PC-3 (cell line): ENCODE measurements around the gene PACSIN2. TPM values are rescaled to one million over a fixed set of nuclear protein-coding genes. Genes with fewer than 3 reads are reported as not detected.

ENCODE experiments used
- ATAC-seq: fragments of 200-7000 bp; cut with Tn5 transposase; 2 replicates; pipeline ENCODE4 v1.9.1; 2020; ENCODE audit warnings: mild to moderate bottlenecking, moderate library complexity
- BruUV-seq: library from RNA; stranded (reverse); fragments of 400-500 nt; replicated peaks from 2 replicates; lab custom pipeline; 2021; lab: Mats Ljungman, UMichigan
- CTCF ChIA-PET: fragments of 300-600 bp; sonication (Branson Sonifier 250); formaldehyde crosslinking; loops from one replicate; lab custom pipeline; 2022; ENCODE audit warnings: antibody characterized with exemption; lab: Charles Lee
- POLR2A ChIA-PET: fragments of 300-600 bp; sonication (Branson Sonifier 250); formaldehyde crosslinking; loops from one replicate; lab custom pipeline; 2022; ENCODE audit warnings: antibody characterized with exemption; ENCODE audit not compliant: unreplicated experiment; lab: Charles Lee
- DNase-seq: peaks from one replicate; pipeline ENCODE4 v3.0.0-alpha.2; 2015
- H2AFZ ChIP-seq: fragments of 300-600 bp; sonication (generic); 2 replicates; pipeline ENCODE4 v1.6.0; 2016; ENCODE audit warnings: antibody characterized with exemption, low read length
- H3F3A ChIP-seq: fragments of 300-600 bp; sonication (generic); one replicate; pipeline ENCODE4 v1.6.0; 2017; ENCODE audit warnings: antibody characterized with exemption, low read length, control low read depth, mild to moderate bottlenecking; ENCODE audit not compliant: unreplicated experiment
- H3K27ac ChIP-seq: fragments of 300-600 bp; sonication (generic); 2 replicates; pipeline ENCODE4 v1.5.1; 2016; ENCODE audit warnings: mild to moderate bottlenecking, low read length
- H3K27me3 ChIP-seq: fragments of 300-600 bp; sonication (generic); 2 replicates; pipeline ENCODE4 v1.6.1; 2016; ENCODE audit warnings: low read length, mixed read lengths
- H3K36me3 ChIP-seq: fragments of 300-600 bp; sonication (generic); 2 replicates; pipeline ENCODE4 v1.6.1; 2016; ENCODE audit warnings: low read depth, mixed run types, low read length, mixed read lengths
- H3K4me1 ChIP-seq: fragments of 300-600 bp; sonication (generic); 2 replicates; pipeline ENCODE4 v1.5.1; 2016; ENCODE audit warnings: low read length; ENCODE audit not compliant: insufficient read depth
- H3K4me2 ChIP-seq: fragments of 300-600 bp; sonication (generic); 2 replicates; pipeline ENCODE4 v1.6.0; 2016; ENCODE audit warnings: low read length
- H3K4me3 ChIP-seq: fragments of 300-600 bp; sonication (generic); 2 replicates; pipeline ENCODE4 v1.5.1; 2016; ENCODE audit warnings: mild to moderate bottlenecking, low read length, mixed read lengths
- H3K79me2 ChIP-seq: fragments of 300-600 bp; sonication (generic); 2 replicates; pipeline ENCODE4 v1.6.1; 2017; ENCODE audit warnings: low read length, mixed read lengths
- H3K9ac ChIP-seq: fragments of 300-600 bp; sonication (generic); 2 replicates; pipeline ENCODE4 v1.6.0; 2016; ENCODE audit warnings: mild to moderate bottlenecking, low read length
- H3K9me2 ChIP-seq: fragments of 300-600 bp; sonication (generic); replicated peaks from 2 replicates; pipeline ENCODE4 v1.6.1; 2016; ENCODE audit warnings: mixed run types, low read length, mixed read lengths
- H3K9me3 ChIP-seq: fragments of 300-600 bp; sonication (generic); 2 replicates; pipeline ENCODE4 v1.6.1; 2016; ENCODE audit warnings: low read length, mixed read lengths
- H4K20me1 ChIP-seq: fragments of 300-600 bp; sonication (generic); 2 replicates; pipeline ENCODE4 v1.6.1; 2016; ENCODE audit warnings: low read length, mixed read lengths
- EZH2 ChIP-seq: fragments of 300-600 bp; sonication (generic); IDR thresholded peaks from one replicate; pipeline ENCODE4 v1.6.1; 2017; ENCODE audit warnings: antibody characterized with exemption, mild to moderate bottlenecking, low read length; ENCODE audit not compliant: unreplicated experiment
- EZH2phosphoT487 ChIP-seq: fragments of 300-600 bp; sonication (generic); IDR thresholded peaks from 2 replicates; pipeline ENCODE4 v1.6.1; 2018; ENCODE audit warnings: mild to moderate bottlenecking, antibody characterized with exemption, low read length, borderline replicate concordance
- intact Hi-C: fragments of 100-400 bp; cut with micrococcal nuclease; formaldehyde crosslinking; loops from 2 replicates; pipeline ENCODE4 v1.9.0; 2023
- total RNA-seq: library from RNA; depleted of rRNA; stranded (reverse); fragments of >200 nt; gene quantifications from 2 replicates; pipeline ENCODE4 v1.2.3, GENCODE V29; 2014
- TF ChIP-seq, protein P1 (sequence below): fragments of 300-600 bp; sonication (generic); conservative IDR thresholded peaks from 2 replicates; pipeline ENCODE4 v1.5.1; 2017; ENCODE audit warnings: antibody characterized with exemption, low read depth, mild to moderate bottlenecking, low read length

The PACSIN2 gene
- total RNA-seq, 1 experiment from 2014 or later, result 25.7 TPM

DNA sequence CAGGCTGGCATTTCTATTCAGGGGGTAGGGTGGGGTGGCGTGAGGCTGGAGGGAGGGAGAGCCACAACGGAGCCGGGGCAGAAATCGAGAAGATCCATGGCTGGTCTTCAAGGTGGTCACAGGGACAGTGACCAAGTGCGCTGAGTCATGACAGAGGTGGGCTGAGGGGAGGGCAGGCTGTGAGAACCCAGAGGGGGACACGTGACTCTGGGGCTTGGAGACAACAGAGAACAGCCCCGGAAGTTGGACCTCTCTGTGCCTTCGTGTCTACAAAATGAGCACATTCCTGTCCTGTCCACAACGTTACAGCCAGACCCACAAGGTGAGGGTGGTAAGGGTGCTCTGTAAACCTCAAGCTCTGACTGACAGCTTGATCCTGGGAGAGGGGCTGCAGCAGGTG lies 122.8 kb downstream of the PACSIN2 start:
- Histone ChIP-seq H3K27ac (no peak overlapping the region), H2AFZ (no peak overlapping the region), H3F3A (no peaks in the 10 kb centered on the region), H3K9me3 (no peaks in the 10 kb centered on the region), H3K9me2 (no peaks in the 10 kb centered on the region), H3K9ac (no peak overlapping the region), H3K4me1 (no peaks in the 10 kb centered on the region), H3K4me3 (no peak overlapping the region), H3K27me3 (no peaks in the 10 kb centered on the region), H3K4me2 (no peak overlapping the region), H4K20me1 (no peaks in the 10 kb centered on the region), H3K36me3 (no peaks in the 10 kb centered on the region; the same call in 1 of the 2 replicates), H3K79me2 (no peaks in the 10 kb centered on the region)
- ATAC-seq (no peak), DNase-seq (no peak)
- intact Hi-C loops, result no loop called here
- no TSS peak for BruUV-seq
- CTCF ChIA-PET, result no interaction called here
- POLR2A ChIA-PET, result no interaction called here
- TF ChIP-seq EZH2phosphoT487, result no peak
- TF ChIP-seq EZH2, result no peak
- TF ChIP-seq, protein P1, sequence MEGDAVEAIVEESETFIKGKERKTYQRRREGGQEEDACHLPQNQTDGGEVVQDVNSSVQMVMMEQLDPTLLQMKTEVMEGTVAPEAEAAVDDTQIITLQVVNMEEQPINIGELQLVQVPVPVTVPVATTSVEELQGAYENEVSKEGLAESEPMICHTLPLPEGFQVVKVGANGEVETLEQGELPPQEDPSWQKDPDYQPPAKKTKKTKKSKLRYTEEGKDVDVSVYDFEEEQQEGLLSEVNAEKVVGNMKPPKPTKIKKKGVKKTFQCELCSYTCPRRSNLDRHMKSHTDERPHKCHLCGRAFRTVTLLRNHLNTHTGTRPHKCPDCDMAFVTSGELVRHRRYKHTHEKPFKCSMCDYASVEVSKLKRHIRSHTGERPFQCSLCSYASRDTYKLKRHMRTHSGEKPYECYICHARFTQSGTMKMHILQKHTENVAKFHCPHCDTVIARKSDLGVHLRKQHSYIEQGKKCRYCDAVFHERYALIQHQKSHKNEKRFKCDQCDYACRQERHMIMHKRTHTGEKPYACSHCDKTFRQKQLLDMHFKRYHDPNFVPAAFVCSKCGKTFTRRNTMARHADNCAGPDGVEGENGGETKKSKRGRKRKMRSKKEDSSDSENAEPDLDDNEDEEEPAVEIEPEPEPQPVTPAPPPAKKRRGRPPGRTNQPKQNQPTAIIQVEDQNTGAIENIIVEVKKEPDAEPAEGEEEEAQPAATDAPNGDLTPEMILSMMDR, result no peak

DNA sequence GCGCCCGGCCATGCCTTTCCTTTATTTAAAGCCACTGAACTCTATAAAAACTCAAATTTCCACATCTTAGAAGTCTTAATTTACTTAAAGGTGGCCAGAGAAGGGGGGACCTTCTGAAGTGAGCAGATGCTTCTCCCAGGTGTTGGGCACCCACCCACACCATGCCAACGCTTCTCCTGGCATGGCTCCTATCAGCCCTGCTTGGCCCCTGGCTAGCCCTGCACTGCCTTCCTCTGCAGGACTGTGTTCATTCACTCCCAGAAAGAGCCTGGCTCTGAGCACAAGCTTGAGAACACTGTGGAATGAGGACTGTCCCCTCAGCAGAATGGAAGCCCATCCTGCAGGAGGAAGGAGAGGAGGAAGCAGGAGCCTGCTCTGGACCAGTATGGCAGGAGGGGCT lies 123.3 kb downstream of the PACSIN2 start:
- no peak overlapping the region for H3K4me2 ChIP-seq
- intact Hi-C loops, result no loop called here
- no peak overlapping the region for H3K9ac ChIP-seq
- no peaks in the 10 kb centered on the region for H3K27me3 ChIP-seq
- H3K36me3 ChIP-seq, result no peaks in the 10 kb centered on the region; the same call in 1 of the 2 replicates
- no peaks in the 10 kb centered on the region for H3K9me2 ChIP-seq
- ChIA-PET POLR2A (no interaction called here), CTCF (no interaction called here)
- no peak overlapping the region for H3K4me3 ChIP-seq
- H3K9me3 ChIP-seq, result no peaks in the 10 kb centered on the region
- DNase-seq, result no peak
- BruUV-seq, result no TSS peak
- H3K79me2 ChIP-seq, result no peaks in the 10 kb centered on the region
- H4K20me1 ChIP-seq, result no peaks in the 10 kb centered on the region
- ATAC-seq, result no peak
- H2AFZ ChIP-seq, result no peak overlapping the region
- TF ChIP-seq, protein P1, result no peak
- TF ChIP-seq EZH2, result no peak
- no peak for TF ChIP-seq EZH2phosphoT487
- no peaks in the 10 kb centered on the region for H3F3A ChIP-seq
- H3K4me1 ChIP-seq, result no peaks in the 10 kb centered on the region
- no peak overlapping the region for H3K27ac ChIP-seq

DNA sequence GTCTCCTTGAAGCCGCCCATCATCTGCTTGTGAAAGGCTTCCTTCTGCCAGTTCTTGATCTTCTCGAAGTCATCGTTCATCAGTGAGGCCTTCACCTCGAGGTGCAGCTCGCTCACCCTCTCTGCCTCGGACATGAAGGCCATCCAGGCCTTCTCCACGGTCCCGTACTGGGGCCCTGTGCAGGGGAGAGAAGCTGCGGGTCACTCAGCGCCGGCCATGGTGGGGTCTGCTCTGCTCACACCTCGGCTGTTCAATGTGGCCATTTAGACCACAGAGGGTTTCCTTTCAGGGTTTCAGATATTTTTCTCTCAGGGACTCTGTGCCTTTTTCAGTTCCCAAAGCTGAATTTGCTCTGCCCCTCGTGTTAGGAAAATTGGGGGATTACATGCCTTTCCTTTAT lies 123.9 kb downstream of the PACSIN2 start:
- Histone ChIP-seq H3K9ac (no peak overlapping the region), H3K9me3 (no peaks in the 10 kb centered on the region), H3K79me2 (no peaks in the 10 kb centered on the region), H3K36me3 (no peaks in the 10 kb centered on the region; the same call in 1 of the 2 replicates), H3K27ac (no peak overlapping the region), H3F3A (no peaks in the 10 kb centered on the region), H3K9me2 (no peaks in the 10 kb centered on the region), H2AFZ (no peak overlapping the region), H4K20me1 (no peaks in the 10 kb centered on the region), H3K27me3 (no peaks in the 10 kb centered on the region), H3K4me2 (no peak overlapping the region), H3K4me3 (no peak overlapping the region), H3K4me1 (no peaks in the 10 kb centered on the region)
- ChIA-PET POLR2A (no interaction called here), CTCF (no interaction called here)
- DNase-seq, result no peak
- TF ChIP-seq EZH2phosphoT487, result no peak
- TF ChIP-seq, protein P1, result no peak
- no peak for TF ChIP-seq EZH2
- no peak for ATAC-seq
- intact Hi-C loops, result no loop called here
- BruUV-seq, result no TSS peak
